ENCODE results near the gene PARD6B.

DNA sequence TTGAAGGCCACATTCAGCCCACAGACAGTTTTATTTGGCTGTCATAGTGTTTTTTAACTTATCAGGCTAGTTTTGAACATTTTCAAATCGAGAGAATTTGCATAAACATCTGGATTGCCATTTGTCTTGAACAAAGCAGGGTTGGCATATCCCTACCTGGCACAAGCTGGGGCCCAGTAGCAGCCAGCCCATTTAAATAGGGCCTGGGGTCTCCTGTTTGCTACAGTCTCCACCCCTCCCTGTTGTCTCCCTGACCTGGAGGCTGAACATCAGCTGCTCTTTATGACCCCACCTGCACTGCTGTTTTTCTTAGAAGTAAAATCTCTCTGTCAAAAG lies 73.9 kb downstream of the PARD6B start:
- TF ChIP-seq, protein P1, sequence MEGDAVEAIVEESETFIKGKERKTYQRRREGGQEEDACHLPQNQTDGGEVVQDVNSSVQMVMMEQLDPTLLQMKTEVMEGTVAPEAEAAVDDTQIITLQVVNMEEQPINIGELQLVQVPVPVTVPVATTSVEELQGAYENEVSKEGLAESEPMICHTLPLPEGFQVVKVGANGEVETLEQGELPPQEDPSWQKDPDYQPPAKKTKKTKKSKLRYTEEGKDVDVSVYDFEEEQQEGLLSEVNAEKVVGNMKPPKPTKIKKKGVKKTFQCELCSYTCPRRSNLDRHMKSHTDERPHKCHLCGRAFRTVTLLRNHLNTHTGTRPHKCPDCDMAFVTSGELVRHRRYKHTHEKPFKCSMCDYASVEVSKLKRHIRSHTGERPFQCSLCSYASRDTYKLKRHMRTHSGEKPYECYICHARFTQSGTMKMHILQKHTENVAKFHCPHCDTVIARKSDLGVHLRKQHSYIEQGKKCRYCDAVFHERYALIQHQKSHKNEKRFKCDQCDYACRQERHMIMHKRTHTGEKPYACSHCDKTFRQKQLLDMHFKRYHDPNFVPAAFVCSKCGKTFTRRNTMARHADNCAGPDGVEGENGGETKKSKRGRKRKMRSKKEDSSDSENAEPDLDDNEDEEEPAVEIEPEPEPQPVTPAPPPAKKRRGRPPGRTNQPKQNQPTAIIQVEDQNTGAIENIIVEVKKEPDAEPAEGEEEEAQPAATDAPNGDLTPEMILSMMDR (IDR thresholded peaks at IDR 0.05) = no peak
- TF ChIP-seq, protein P2, sequence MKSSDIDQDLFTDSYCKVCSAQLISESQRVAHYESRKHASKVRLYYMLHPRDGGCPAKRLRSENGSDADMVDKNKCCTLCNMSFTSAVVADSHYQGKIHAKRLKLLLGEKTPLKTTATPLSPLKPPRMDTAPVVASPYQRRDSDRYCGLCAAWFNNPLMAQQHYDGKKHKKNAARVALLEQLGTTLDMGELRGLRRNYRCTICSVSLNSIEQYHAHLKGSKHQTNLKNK (CRISPR knock-in tag; IDR thresholded peaks at IDR 0.05) = no peak
- TF ChIP-seq ZNF232 (CRISPR knock-in tag; IDR thresholded peaks at IDR 0.05) = no peak
- TF ChIP-seq, protein P3, sequence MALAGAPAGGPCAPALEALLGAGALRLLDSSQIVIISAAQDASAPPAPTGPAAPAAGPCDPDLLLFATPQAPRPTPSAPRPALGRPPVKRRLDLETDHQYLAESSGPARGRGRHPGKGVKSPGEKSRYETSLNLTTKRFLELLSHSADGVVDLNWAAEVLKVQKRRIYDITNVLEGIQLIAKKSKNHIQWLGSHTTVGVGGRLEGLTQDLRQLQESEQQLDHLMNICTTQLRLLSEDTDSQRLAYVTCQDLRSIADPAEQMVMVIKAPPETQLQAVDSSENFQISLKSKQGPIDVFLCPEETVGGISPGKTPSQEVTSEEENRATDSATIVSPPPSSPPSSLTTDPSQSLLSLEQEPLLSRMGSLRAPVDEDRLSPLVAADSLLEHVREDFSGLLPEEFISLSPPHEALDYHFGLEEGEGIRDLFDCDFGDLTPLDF (CRISPR knock-in tag; IDR thresholded peaks at IDR 0.05) = no peak
